ENCODE data around the gene ULK1. TPM values are rescaled to one million over a fixed set of nuclear protein-coding genes. Genes with fewer than 3 reads are reported as not detected.

Gene ULK1
- total and polyA plus RNA-seq, 2 of the 13 experiments (the other 11 are each of a cell fraction or from before 2014, with no cell fraction given) = 2.8 to 10.1 TPM

DNA sequence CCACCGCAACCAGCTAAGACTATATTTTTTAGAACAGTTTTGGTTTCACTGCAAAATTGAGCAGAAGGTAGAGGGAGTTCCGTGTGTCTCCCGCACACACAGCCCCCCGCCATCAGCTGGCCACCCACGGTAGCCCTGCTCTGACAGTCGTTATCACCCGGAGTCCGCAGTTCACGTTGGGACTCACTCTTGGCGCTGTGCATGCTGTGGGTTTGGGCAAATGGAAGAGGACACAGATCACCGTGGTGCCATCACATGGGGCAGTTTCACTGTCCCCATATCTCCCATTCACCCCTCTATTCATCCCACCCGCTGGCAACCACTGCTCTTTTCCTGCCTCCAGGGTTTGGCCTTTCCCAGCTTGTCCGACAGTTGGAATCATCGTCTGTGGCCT, 31.8 kb upstream of the ULK1 start:
- ChIA-PET CTCF (ENCODE audit: low intra/inter-chr PET ratio, low total read pairs) (no interaction called here), POLR2A (interaction anchor here (0.9 to 2.4 kb wide), 6 partner anchors 26 to 88 kb away, joined by 3 to 11 read pairs (median 7); partner anchors contain the start of gene PUS1)
- no TSS peak for BruUV-seq (replicated peaks)
- Histone ChIP-seq H3K4me1 (ENCODE audit: insufficient read depth, low read length) (peaks cover 67% of the 10 kb centered on the region), H3K79me2 (ENCODE audit: insufficient read depth, low read length) (no peaks in the 10 kb centered on the region), H2AFZ (ENCODE audit: low read length) (no peak overlapping the region), H3K27ac (ENCODE audit: extremely low read length, insufficient read depth, low read length) (peak overlapping the region; percentile 7), H3K9ac (ENCODE audit: insufficient read depth, low read depth, low read length) (peak overlapping the region; percentile 37), H3K27me3 (ENCODE audit: control insufficient read depth in 1 of 2, insufficient read depth in 2 of 2, low read length in 2 of 2) (peaks cover 0 to 6% of the 10 kb centered on the region in 2 experiments; a peak in 2 of 5 replicates), H3K4me2 (ENCODE audit: low read depth, low read length) (peak overlapping the region; percentile 95), H3K36me3 (replicated peaks in 1 of 2; ENCODE audit: control insufficient read depth in 1 of 2, insufficient read depth in 2 of 2, low read length in 2 of 2) (no peaks in the 10 kb centered on the region), H4K20me1 (ENCODE audit: insufficient read depth, low read length) (no peaks in the 10 kb centered on the region), H3K9me3 (ENCODE audit: low read length) (no peaks in the 10 kb centered on the region), H3K4me3 (replicated peaks in 1 of 3; ENCODE audit: insufficient read depth in 1 of 3, low read depth in 2 of 3, low read length in 3 of 3) (peak overlapping the region; percentile 48 to 67 (median 64))
- peak; percentile 4 for ATAC-seq
- DNase-seq (ENCODE audit: low spot score) = no peak
- no peak for FAIRE-seq
- intact Hi-C loops (cut with micrococcal nuclease; ENCODE audit: unreplicated experiment) = loop anchor here (5.0 kb wide), 1 partner anchor 65 kb away; the partner anchor contains the start of gene PUS1
- 10% methylated on average over 10 of the region's 14 CpGs for WGBS (ENCODE audit: low lambda C conversion rate)
- in situ Hi-C loops (cut with HindIII; ENCODE audit: extremely low pct_ligation_motif_present, low pct_unique_long_range_greater_than_20kb) = no loop called here
- TF ChIP-seq, protein P1, sequence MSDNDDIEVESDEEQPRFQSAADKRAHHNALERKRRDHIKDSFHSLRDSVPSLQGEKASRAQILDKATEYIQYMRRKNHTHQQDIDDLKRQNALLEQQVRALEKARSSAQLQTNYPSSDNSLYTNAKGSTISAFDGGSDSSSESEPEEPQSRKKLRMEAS (IDR thresholded peaks at IDR 0.05) = 0 out of 2 replicates have a peak, but pooled peaks have one; percentile 0
- no peak for TF ChIP-seq ZBTB7A (CRISPR knock-in tag; IDR thresholded peaks at IDR 0.05)
- peak; percentile 43; the same call in 1 of the 2 replicates for TF ChIP-seq ZNF644 (CRISPR knock-in tag; IDR thresholded peaks at IDR 0.05; ENCODE audit: low read depth)
- peak; percentile 69 for TF ChIP-seq HNRNPLL (IDR thresholded peaks at IDR 0.05; ENCODE audit: low read depth, low read length, poor library complexity, severe bottlenecking)
- TF ChIP-seq, protein P2, sequence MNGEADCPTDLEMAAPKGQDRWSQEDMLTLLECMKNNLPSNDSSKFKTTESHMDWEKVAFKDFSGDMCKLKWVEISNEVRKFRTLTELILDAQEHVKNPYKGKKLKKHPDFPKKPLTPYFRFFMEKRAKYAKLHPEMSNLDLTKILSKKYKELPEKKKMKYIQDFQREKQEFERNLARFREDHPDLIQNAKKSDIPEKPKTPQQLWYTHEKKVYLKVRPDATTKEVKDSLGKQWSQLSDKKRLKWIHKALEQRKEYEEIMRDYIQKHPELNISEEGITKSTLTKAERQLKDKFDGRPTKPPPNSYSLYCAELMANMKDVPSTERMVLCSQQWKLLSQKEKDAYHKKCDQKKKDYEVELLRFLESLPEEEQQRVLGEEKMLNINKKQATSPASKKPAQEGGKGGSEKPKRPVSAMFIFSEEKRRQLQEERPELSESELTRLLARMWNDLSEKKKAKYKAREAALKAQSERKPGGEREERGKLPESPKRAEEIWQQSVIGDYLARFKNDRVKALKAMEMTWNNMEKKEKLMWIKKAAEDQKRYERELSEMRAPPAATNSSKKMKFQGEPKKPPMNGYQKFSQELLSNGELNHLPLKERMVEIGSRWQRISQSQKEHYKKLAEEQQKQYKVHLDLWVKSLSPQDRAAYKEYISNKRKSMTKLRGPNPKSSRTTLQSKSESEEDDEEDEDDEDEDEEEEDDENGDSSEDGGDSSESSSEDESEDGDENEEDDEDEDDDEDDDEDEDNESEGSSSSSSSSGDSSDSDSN (CRISPR knock-in tag; IDR thresholded peaks at IDR 0.05) = 0 out of 2 replicates have a peak, but pooled peaks have one; percentile 1
- no peak for TF ChIP-seq ZNF780A (CRISPR knock-in tag; IDR thresholded peaks at IDR 0.05)
- TF ChIP-seq SMAD1 (CRISPR knock-in tag; IDR thresholded peaks at IDR 0.05; ENCODE audit: borderline replicate concordance, low read depth) = peak; percentile 67; the same call in 1 of the 2 replicates
- TF ChIP-seq MTF2 (CRISPR knock-in tag; IDR thresholded peaks at IDR 0.05; ENCODE audit: borderline replicate concordance) = 0 out of 2 replicates have a peak, but pooled peaks have one; percentile 17
- TF ChIP-seq, protein P3, sequence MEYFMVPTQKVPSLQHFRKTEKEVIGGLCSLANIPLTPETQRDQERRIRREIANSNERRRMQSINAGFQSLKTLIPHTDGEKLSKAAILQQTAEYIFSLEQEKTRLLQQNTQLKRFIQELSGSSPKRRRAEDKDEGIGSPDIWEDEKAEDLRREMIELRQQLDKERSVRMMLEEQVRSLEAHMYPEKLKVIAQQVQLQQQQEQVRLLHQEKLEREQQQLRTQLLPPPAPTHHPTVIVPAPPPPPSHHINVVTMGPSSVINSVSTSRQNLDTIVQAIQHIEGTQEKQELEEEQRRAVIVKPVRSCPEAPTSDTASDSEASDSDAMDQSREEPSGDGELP (IDR thresholded peaks at IDR 0.05; ENCODE audit: borderline replicate concordance, low read depth) = peak; percentile 37; the same call in 1 of the 2 replicates
- 0 out of 2 replicates have a peak, but pooled peaks have one; percentile 16 for TF ChIP-seq WIZ (CRISPR knock-in tag; IDR thresholded peaks at IDR 0.05)
- TF ChIP-seq HIVEP1 (CRISPR knock-in tag; IDR thresholded peaks at IDR 0.05) = 0 out of 2 replicates have a peak, but pooled peaks have one; percentile 9
- peak; percentile 2; the same call in 1 of the 2 replicates for TF ChIP-seq ZFY (CRISPR knock-in tag; IDR thresholded peaks at IDR 0.05)
- TF ChIP-seq, protein P4, sequence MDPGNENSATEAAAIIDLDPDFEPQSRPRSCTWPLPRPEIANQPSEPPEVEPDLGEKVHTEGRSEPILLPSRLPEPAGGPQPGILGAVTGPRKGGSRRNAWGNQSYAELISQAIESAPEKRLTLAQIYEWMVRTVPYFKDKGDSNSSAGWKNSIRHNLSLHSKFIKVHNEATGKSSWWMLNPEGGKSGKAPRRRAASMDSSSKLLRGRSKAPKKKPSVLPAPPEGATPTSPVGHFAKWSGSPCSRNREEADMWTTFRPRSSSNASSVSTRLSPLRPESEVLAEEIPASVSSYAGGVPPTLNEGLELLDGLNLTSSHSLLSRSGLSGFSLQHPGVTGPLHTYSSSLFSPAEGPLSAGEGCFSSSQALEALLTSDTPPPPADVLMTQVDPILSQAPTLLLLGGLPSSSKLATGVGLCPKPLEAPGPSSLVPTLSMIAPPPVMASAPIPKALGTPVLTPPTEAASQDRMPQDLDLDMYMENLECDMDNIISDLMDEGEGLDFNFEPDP (CRISPR knock-in tag; conservative IDR thresholded peaks at IDR 0.05) = no peak
- 0 out of 2 replicates have a peak, but pooled peaks have one; percentile 17 for TF ChIP-seq ZNF451 (CRISPR knock-in tag; IDR thresholded peaks at IDR 0.05)
- 0 out of 2 replicates have a peak, but pooled peaks have one; percentile 46 for TF ChIP-seq ZSCAN31 (CRISPR knock-in tag; IDR thresholded peaks at IDR 0.05; ENCODE audit: low read depth)
- no peak for TF ChIP-seq MAZ (IDR thresholded peaks at IDR 0.05; ENCODE audit: borderline replicate concordance, low read depth, low read length)
- 0 out of 2 replicates have a peak, but pooled peaks have one; percentile 27 for TF ChIP-seq MAZ (CRISPR knock-in tag; IDR thresholded peaks at IDR 0.05; ENCODE audit: low read depth)

Measured in HepG2 (cell line).